Measurements from ENCODE around the gene PRPS1.
"Not testable (repeated sequence)": the region's sequence is repeated elsewhere in the genome, so short reads cannot be mapped to it uniquely, and the experiment has no call there.

PRPS1 gene

GRCh38 chrX:107674480-107675364, 46.4 kb downstream of the PRPS1 start:
- peak in 1 of 2 donors; percentile 5 for DNase-seq (ENCODE audit: low read depth in 2 of 2)

GRCh38 chrX:107675365-107675654, 47.0 kb downstream of the PRPS1 start:
- DNase-seq (ENCODE audit: low read depth in 2 of 2): no peak

- DNase-seq (ENCODE audit: low read depth in 2 of 2): no peak
Measured at GRCh38 chrX:107675823-107676555, 47.7 kb downstream of the PRPS1 start.

- peak in 1 of 2 donors; percentile 24 for DNase-seq (ENCODE audit: low read depth in 2 of 2)
Measured at GRCh38 chrX:107676559-107677378, 48.5 kb downstream of the PRPS1 start.

- no peak for DNase-seq (ENCODE audit: low read depth in 2 of 2)
Measured at GRCh38 chrX:107677501-107677901, 49.2 kb downstream of the PRPS1 start.

- DNase-seq (ENCODE audit: low read depth in 2 of 2): no peak
Measured at GRCh38 chrX:107677909-107678308, 49.6 kb downstream of the PRPS1 start.

GRCh38 chrX:107678957-107679740, 50.8 kb downstream of the PRPS1 start:
- peak in 1 of 2 donors; percentile 38 for DNase-seq (ENCODE audit: low read depth in 2 of 2)

GRCh38 chrX:107682256-107682655, 53.9 kb downstream of the PRPS1 start:
- DNase-seq (ENCODE audit: low read depth in 2 of 2): no peak

- no peak for DNase-seq (ENCODE audit: low read depth in 2 of 2)
Measured at GRCh38 chrX:107683124-107683895, 55.0 kb downstream of the PRPS1 start.

- DNase-seq (ENCODE audit: low read depth in 2 of 2): no peak
Measured at GRCh38 chrX:107683931-107684330, 55.6 kb downstream of the PRPS1 start.

GRCh38 chrX:107684956-107685385, 56.7 kb downstream of the PRPS1 start:
- no peak for DNase-seq (ENCODE audit: low read depth in 2 of 2)

- DNase-seq (ENCODE audit: low read depth in 2 of 2): not testable (repeated sequence)
Measured at GRCh38 chrX:107685586-107685985, 57.3 kb downstream of the PRPS1 start.

- no peak for DNase-seq (ENCODE audit: low read depth in 2 of 2)
Measured at GRCh38 chrX:107686026-107686425, 57.7 kb downstream of the PRPS1 start.

GRCh38 chrX:107686792-107687191, 58.5 kb downstream of the PRPS1 start:
- DNase-seq (ENCODE audit: low read depth in 2 of 2): no peak

- no peak for DNase-seq (ENCODE audit: low read depth in 2 of 2)
Measured at GRCh38 chrX:107687445-107687844, 59.1 kb downstream of the PRPS1 start.

GRCh38 chrX:107691024-107691448, 62.7 kb downstream of the PRPS1 start:
- DNase-seq (ENCODE audit: low read depth in 2 of 2): no peak

- DNase-seq (ENCODE audit: low read depth in 2 of 2): no peak
Measured at GRCh38 chrX:107699616-107700015, 71.3 kb downstream of the PRPS1 start.

- DNase-seq (ENCODE audit: low read depth in 2 of 2): no peak
Measured at GRCh38 chrX:107700317-107700774, 72.0 kb downstream of the PRPS1 start.

Measured in activated CD8-positive, alpha-beta memory T cell treated with anti-CD3 and anti-CD28 coated beads for 4 hours (primary cell).